Measurements from ENCODE around the gene AFP. TPM values are rescaled to one million over a fixed set of nuclear protein-coding genes. Genes with fewer than 3 reads are reported as not detected.

The AFP gene
- total RNA-seq, 1 experiment from 2014 or later, result 0.40 TPM

- BruUV-seq (replicated peaks), result no TSS peak
- no peak for DNase-seq
- POLR2A ChIA-PET (ENCODE audit: unreplicated experiment), result no interaction called here
- Histone ChIP-seq H3K9me2 (replicated peaks; ENCODE audit: low read length) (no peaks in the 10 kb centered on the region), H3K4me3 (ENCODE audit: low read length) (no peak overlapping the region), H4K20me1 (ENCODE audit: low read length) (no peaks in the 10 kb centered on the region), H2AFZ (ENCODE audit: low read length) (no peak overlapping the region; the same call in 1 of the 2 replicates), H3K9me3 (ENCODE audit: low read length) (no peaks in the 10 kb centered on the region), H3F3A (ENCODE audit: low read length, unreplicated experiment) (no peaks in the 10 kb centered on the region), H3K4me1 (ENCODE audit: insufficient read depth, low read length) (no peaks in the 10 kb centered on the region), H3K4me2 (ENCODE audit: low read length) (no peak overlapping the region), H3K36me3 (ENCODE audit: low read depth, low read length) (no peaks in the 10 kb centered on the region), H3K79me2 (ENCODE audit: low read length) (no peaks in the 10 kb centered on the region), H3K9ac (ENCODE audit: low read length) (no peak overlapping the region), H3K27ac (ENCODE audit: low read length) (no peak overlapping the region), H3K27me3 (ENCODE audit: low read length) (no peaks in the 10 kb centered on the region)
- no peak for ATAC-seq
- CTCF ChIA-PET, result no interaction called here
- intact Hi-C loops (cut with micrococcal nuclease), result no loop called here
- TF ChIP-seq EZH2phosphoT487 (IDR thresholded peaks at IDR 0.05; ENCODE audit: borderline replicate concordance, low read length), result no peak
- no peak for TF ChIP-seq CTCF (conservative IDR thresholded peaks at IDR 0.05; ENCODE audit: low read depth, low read length)
- no peak for TF ChIP-seq EZH2 (IDR thresholded peaks at IDR 0.05; ENCODE audit: low read length, unreplicated experiment)
These were observed 65.7 kb downstream of the AFP start for GRCh38 chr4:73501664-73502265.

GRCh38 chr4:73505567-73505966 lies 69.5 kb downstream of the AFP start:
- no peaks in the 10 kb centered on the region; the same call in 1 of the 2 replicates for H3K9me2 ChIP-seq (replicated peaks; ENCODE audit: low read length)
- H3K79me2 ChIP-seq (ENCODE audit: low read length), result no peaks in the 10 kb centered on the region
- no peak overlapping the region for H3K9ac ChIP-seq (ENCODE audit: low read length)
- intact Hi-C loops (cut with micrococcal nuclease), result no loop called here
- ATAC-seq (no peak), DNase-seq (no peak)
- no peak overlapping the region for H2AFZ ChIP-seq (ENCODE audit: low read length)
- H3K27me3 ChIP-seq (ENCODE audit: low read length), result peaks cover 3% of the 10 kb centered on the region; the same call in 1 of the 2 replicates
- no peak overlapping the region for H3K4me3 ChIP-seq (ENCODE audit: low read length)
- BruUV-seq (replicated peaks), result no TSS peak
- TF ChIP-seq EZH2 (IDR thresholded peaks at IDR 0.05; ENCODE audit: low read length, unreplicated experiment), result no peak
- no peak for TF ChIP-seq CTCF (conservative IDR thresholded peaks at IDR 0.05; ENCODE audit: low read depth, low read length)
- TF ChIP-seq EZH2phosphoT487 (IDR thresholded peaks at IDR 0.05; ENCODE audit: borderline replicate concordance, low read length), result no peak
- H3K4me1 ChIP-seq (ENCODE audit: insufficient read depth, low read length), result no peaks in the 10 kb centered on the region
- no peaks in the 10 kb centered on the region for H3K36me3 ChIP-seq (ENCODE audit: low read depth, low read length)
- H3K9me3 ChIP-seq (ENCODE audit: low read length), result no peaks in the 10 kb centered on the region
- no peak overlapping the region for H3K27ac ChIP-seq (ENCODE audit: low read length)
- no peaks in the 10 kb centered on the region for H4K20me1 ChIP-seq (ENCODE audit: low read length)
- CTCF ChIA-PET, result no interaction called here
- POLR2A ChIA-PET (ENCODE audit: unreplicated experiment), result no interaction called here
- H3F3A ChIP-seq (ENCODE audit: low read length, unreplicated experiment), result no peaks in the 10 kb centered on the region
- no peak overlapping the region for H3K4me2 ChIP-seq (ENCODE audit: low read length)

Other genes starting within 250 kb of the AFP start
- gene ANKRD17, start 177.4 kb upstream of the AFP start, total RNA-seq (2014; rRNA removed), result 51.2 and 64.4 TPM in 2 replicates
- 0.22 TPM in 1 of 2 replicates, not detected in the other for gene ALB, start 31.9 kb upstream of the AFP start, total RNA-seq (2014; rRNA removed)
- gene AFM, start 45.5 kb downstream of the AFP start, total RNA-seq (2014; rRNA removed), result not detected in 2 replicates
- 0.69 and 1.1 TPM in 2 replicates for gene RASSF6, start 184.2 kb downstream of the AFP start, total RNA-seq (2014; rRNA removed)

Data from PC-3 (cell line).